Astrocyte of the cerebellum (primary cell): Measurements from ENCODE around the gene MPL.

Experiments used
- DNase-seq: peaks from one replicate; pipeline ENCODE4 v3.0.0-alpha.2; 2011; ENCODE audit warnings: low read depth
- H3K4me3 ChIP-seq: 2 replicates; pipeline ENCODE4 v1.5.1; 2011; ENCODE audit warnings: mild to moderate bottlenecking, low read depth, low read length, moderate library complexity
- CTCF ChIP-seq: IDR thresholded peaks from 2 replicates; pipeline ENCODE4 v1.5.1; 2012; ENCODE audit warnings: low read length, low read depth, moderate library complexity, mild to moderate bottlenecking; ENCODE audit errors: missing control alignments
- in situ Hi-C: cut with HindIII; loops from 2 replicates; pipeline ENCODE4 v1.10.0; 2017; ENCODE audit warnings: low sequenced_read_pairs

The MPL gene

GRCh38 chr1:43300378-43301094, 37.1 kb upstream of the MPL start, which contains the start of gene TIE1:
TIE1 (plus strand) TSS chr1:43300982; CDS start chr1:43301072, 90 bp downstream.
- no peak for TF ChIP-seq CTCF
- no peak for DNase-seq
- no peak within 1 kb of the TSS for H3K4me3 ChIP-seq
- in situ Hi-C loops = no loop called here

DNA sequence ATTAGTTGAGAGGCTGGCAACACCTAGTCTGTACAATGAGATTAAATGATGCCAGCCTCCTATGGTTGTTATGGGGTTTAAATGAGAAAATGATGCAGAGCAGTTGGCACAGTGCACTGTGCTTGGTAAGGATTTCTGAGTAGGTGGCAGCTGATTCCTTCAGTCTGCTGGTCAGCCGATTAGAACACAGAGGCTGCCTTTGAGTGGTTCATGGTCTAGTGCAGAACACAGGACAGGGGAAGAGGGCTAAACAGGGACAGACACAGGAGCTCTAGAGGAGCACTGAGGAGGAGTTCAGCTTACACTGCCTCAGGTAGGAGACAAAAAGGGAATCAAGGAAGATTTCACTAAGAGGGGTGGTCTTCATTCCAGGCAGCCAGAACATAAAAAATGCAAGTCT, 35.4 kb upstream of the MPL start:
- H3K4me3 ChIP-seq = no peak overlapping the region
- in situ Hi-C loops = no loop called here
- no peak for DNase-seq
- no peak for TF ChIP-seq CTCF

- no peak overlapping the region for H3K4me3 ChIP-seq
- no peak for TF ChIP-seq CTCF
- in situ Hi-C loops = no loop called here
- DNase-seq = no peak
Observed at GRCh38 chr1:43302721-43303470, 34.7 kb upstream of the MPL start.

DNA sequence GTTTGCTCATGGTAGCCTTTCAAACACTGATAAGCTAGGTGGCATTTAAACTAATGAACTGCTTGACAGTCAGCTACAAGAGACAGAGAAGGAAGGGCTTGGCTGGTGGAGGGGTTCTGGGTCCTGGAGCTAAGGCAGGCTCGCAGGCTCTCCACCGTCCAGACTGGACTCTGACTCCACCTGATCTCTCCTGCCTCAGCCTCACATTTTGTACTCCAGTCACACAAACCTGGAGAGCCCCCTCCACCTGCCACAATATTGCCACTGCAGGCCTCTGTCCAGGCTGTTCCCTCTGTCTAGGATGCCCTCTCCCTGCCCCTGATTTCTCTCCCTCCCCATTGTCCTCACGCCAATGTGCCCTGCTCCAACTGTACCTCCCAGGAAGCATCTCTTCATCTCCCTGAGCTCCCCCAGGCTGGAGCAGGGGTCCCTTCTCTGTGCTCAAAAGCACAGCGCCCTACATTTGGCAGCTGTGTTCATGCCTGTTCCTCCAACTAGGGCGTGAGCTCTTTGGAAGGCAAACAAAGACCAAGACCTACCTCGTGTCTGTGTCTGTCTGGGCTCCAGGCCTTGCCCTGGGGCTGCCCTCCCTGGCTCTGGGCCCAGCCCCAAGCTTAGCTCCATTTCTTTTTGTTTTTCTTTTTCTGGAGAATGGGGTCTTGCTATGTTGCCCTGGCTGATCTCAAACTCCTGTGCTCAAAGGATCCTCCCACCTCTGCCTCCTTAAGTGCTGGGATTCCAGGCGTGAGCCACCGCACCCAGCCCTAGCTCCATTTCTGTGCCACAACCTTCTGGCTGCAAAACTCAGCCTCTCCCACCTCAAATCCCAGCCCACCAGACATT, 33.9 kb upstream of the MPL start:
- in situ Hi-C loops = no loop called here
- DNase-seq = no peak
- TF ChIP-seq CTCF = no peak
- H3K4me3 ChIP-seq = no peak overlapping the region

- H3K4me3 ChIP-seq = no peak overlapping the region
- no peak for TF ChIP-seq CTCF
- no peak for DNase-seq
- in situ Hi-C loops = no loop called here
Observed at GRCh38 chr1:43304314-43304681, 33.3 kb upstream of the MPL start.

- no peak for TF ChIP-seq CTCF
- no peak for DNase-seq
- H3K4me3 ChIP-seq = no peak overlapping the region
- in situ Hi-C loops = no loop called here
Observed at GRCh38 chr1:43304771-43305300, 32.8 kb upstream of the MPL start.
